OCI-LY3 (cell line): ENCODE data around the gene CDC45.

Source experiments
- EZH2phosphoT487 ChIP-seq: fragments of 200-600 bp; shearing (Covaris generic); IDR thresholded peaks from 2 replicates; pipeline ENCODE4 v1.6.1; 2018; ENCODE audit warnings: antibody characterized with exemption, mixed run types, low read depth
- TF ChIP-seq, protein P1 (sequence below): fragments of 200-600, 300-600 bp; sonication (generic); IDR thresholded peaks from 2 replicates; pipeline ENCODE4 v1.5.1; 2014; ENCODE audit warnings: antibody characterized with exemption, low read length, low read depth

DNA sequence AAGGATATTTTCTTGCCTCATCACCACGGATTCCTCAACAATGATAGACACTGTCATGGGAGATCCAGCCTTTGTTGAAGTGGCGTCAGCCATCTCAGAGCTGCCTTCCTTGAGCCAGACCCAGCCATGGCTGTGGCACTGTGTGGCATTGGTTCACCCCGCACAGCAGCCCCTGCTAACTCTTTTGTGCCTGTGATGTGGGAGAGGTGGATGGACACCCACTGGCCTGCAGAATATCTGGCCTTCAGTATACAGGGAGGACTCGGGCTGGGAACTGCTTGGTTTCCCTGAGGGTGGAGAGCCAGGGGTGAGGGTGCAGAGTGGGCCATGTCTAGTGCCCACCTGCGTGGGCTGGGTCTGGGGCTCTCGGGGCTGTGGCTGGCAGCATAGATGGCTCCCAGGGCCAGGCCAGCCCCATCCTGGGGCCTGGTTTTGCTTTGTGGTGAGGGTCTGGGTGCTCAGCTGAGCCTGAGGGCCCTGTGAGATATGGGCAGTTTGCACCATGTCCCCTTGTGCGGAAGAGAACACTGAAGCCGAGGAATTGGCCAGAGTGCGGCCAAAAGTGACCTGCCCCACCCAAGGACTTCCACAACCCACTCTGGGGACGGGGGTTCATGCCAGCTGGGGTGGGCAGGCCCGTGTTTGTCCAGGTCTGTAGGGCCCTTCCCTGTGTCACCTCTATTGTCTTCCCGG lies 38.3 kb downstream of the CDC45 start:
- TF ChIP-seq, protein P1, sequence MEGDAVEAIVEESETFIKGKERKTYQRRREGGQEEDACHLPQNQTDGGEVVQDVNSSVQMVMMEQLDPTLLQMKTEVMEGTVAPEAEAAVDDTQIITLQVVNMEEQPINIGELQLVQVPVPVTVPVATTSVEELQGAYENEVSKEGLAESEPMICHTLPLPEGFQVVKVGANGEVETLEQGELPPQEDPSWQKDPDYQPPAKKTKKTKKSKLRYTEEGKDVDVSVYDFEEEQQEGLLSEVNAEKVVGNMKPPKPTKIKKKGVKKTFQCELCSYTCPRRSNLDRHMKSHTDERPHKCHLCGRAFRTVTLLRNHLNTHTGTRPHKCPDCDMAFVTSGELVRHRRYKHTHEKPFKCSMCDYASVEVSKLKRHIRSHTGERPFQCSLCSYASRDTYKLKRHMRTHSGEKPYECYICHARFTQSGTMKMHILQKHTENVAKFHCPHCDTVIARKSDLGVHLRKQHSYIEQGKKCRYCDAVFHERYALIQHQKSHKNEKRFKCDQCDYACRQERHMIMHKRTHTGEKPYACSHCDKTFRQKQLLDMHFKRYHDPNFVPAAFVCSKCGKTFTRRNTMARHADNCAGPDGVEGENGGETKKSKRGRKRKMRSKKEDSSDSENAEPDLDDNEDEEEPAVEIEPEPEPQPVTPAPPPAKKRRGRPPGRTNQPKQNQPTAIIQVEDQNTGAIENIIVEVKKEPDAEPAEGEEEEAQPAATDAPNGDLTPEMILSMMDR, result no peak
- TF ChIP-seq EZH2phosphoT487, result no peak
